Esophagus mucosa (tissue), 1 donor: Measurements from ENCODE around the gene KIN. TPM values are rescaled to one million over a fixed set of nuclear protein-coding genes. Genes with fewer than 3 reads are reported as not detected.
"Not testable (repeated sequence)": the region's sequence is repeated elsewhere in the genome, so short reads cannot be mapped to it uniquely, and the experiment has no call there.

ENCODE experiments used
- ATAC-seq: fragments of 200-7000 bp; cut with Tn5 transposase; one replicate; pipeline ENCODE4 v1.9.1; 2020
- total RNA-seq: library from RNA; stranded (reverse); gene quantifications from one replicate; pipeline ENCODE4 v1.2.4, GENCODE V29; 2023
- donor health status: DM: yes; HTN: yes; CAD: no.

The KIN gene
- total RNA-seq, 1 donor from 2014 or later, result 8.3 TPM

GRCh38 chr10:7794251-7795026 lies 6.6 kb upstream of the KIN start:
- ATAC-seq, result no peak

GRCh38 chr10:7792541-7792940 lies 4.7 kb upstream of the KIN start:
- no peak for ATAC-seq

- no peak for ATAC-seq
These were observed 1.6 kb upstream of the KIN start for GRCh38 chr10:7789390-7789789.

- peak; percentile 6 for ATAC-seq
These were observed 970 bp upstream of the KIN start for GRCh38 chr10:7788639-7789286.

- peak; percentile 73 for ATAC-seq
These were observed 490 bp downstream of the KIN start for GRCh38 chr10:7787150-7787856.

GRCh38 chr10:7786430-7786829 lies 1.4 kb downstream of the KIN start:
- ATAC-seq, result no peak

GRCh38 chr10:7782194-7782593 lies 5.6 kb downstream of the KIN start:
- not testable (repeated sequence) for ATAC-seq

GRCh38 chr10:7776777-7777176 lies 11.0 kb downstream of the KIN start:
- no peak for ATAC-seq

- ATAC-seq, result no peak
These were observed 13.7 kb downstream of the KIN start for GRCh38 chr10:7773845-7774801.

GRCh38 chr10:7768417-7768816 lies 19.4 kb downstream of the KIN start:
- ATAC-seq, result no peak

- ATAC-seq, result no peak
These were observed 20.6 kb downstream of the KIN start for GRCh38 chr10:7767209-7767608.

- ATAC-seq, result no peak
These were observed 21.6 kb downstream of the KIN start for GRCh38 chr10:7766241-7766640.

- ATAC-seq, result no peak
These were observed 23.9 kb downstream of the KIN start for GRCh38 chr10:7763929-7764328.

- ATAC-seq, result no peak
These were observed 31.3 kb downstream of the KIN start for GRCh38 chr10:7756360-7756992.

- ATAC-seq, result no peak
These were observed 32.7 kb downstream of the KIN start for GRCh38 chr10:7755103-7755502.

- ATAC-seq, result no peak
These were observed 35.5 kb downstream of the KIN start for GRCh38 chr10:7752251-7752650.

- no peak for ATAC-seq
These were observed 37.6 kb downstream of the KIN start for GRCh38 chr10:7750222-7750621.

GRCh38 chr10:7748637-7749036 lies 39.2 kb downstream of the KIN start:
- not testable (repeated sequence) for ATAC-seq

GRCh38 chr10:7744307-7744706 lies 43.5 kb downstream of the KIN start:
- ATAC-seq, result no peak

GRCh38 chr10:7738536-7739407 lies 49.0 kb downstream of the KIN start:
- no peak for ATAC-seq

- no peak for ATAC-seq
These were observed 53.0 kb downstream of the KIN start for GRCh38 chr10:7734821-7735220.
